ENCODE measurements around the gene MAN1B1.
A peak's percentile ranks its signal among the peaks of the same experiment; 100 is the strongest.

The MAN1B1 gene

GRCh38 chr9:137111788-137112563 lies 25.2 kb downstream of the MAN1B1 start:
- H3K4me2 ChIP-seq (ENCODE audit: low read length): no peak overlapping the region
- no peak for DNase-seq
- H3K18ac ChIP-seq (ENCODE audit: low read length): no peak overlapping the region
- H3K79me1 ChIP-seq (ENCODE audit: low read length): no peaks in the 10 kb centered on the region
- H4K91ac ChIP-seq (ENCODE audit: low read depth, low read length): no peak overlapping the region
- H2BK12ac ChIP-seq (ENCODE audit: low read length): no peak overlapping the region
- H2BK120ac ChIP-seq (ENCODE audit: insufficient read depth, low read length, poor library complexity): no peak overlapping the region
- H3K27ac ChIP-seq (ENCODE audit: low read depth, low read length): no peak overlapping the region
- H3K14ac ChIP-seq (ENCODE audit: low read length): no peak overlapping the region
- H2AFZ ChIP-seq (ENCODE audit: insufficient read depth, low read length, poor library complexity): no peak overlapping the region
- no peaks in the 10 kb centered on the region for H3K79me2 ChIP-seq (ENCODE audit: control insufficient read depth, insufficient read depth, low read length, poor library complexity)
- H2BK5ac ChIP-seq (ENCODE audit: low read depth, low read length, poor library complexity): no peak overlapping the region
- no peak overlapping the region for H3K9ac ChIP-seq (ENCODE audit: low read length)
- H3K36me3 ChIP-seq (ENCODE audit: control insufficient read depth in 1 of 2, insufficient read depth in 2 of 2, low read length in 2 of 2): peaks cover 26 to 31% of the 10 kb centered on the region in 2 experiments
- no CpG with 5 or more reads among the region's 35 CpGs for WGBS (ENCODE audit: extremely low coverage, insufficient coverage, insufficient read length)
- H3K4me3 ChIP-seq (ENCODE audit: low read depth, low read length): no peak overlapping the region
- H4K8ac ChIP-seq (ENCODE audit: low read depth, low read length): no peak overlapping the region
- H3K4me1 ChIP-seq (ENCODE audit: control insufficient read depth in 1 of 2, insufficient read depth in 2 of 2, low read length in 2 of 2): no peaks in the 10 kb centered on the region
- H3K23ac ChIP-seq (ENCODE audit: low read length): no peak overlapping the region
- H3K4ac ChIP-seq (ENCODE audit: low read depth, low read length): no peak overlapping the region
- no peak overlapping the region for H4K12ac ChIP-seq (ENCODE audit: low read depth, low read length)
- H3K9me3 ChIP-seq (ENCODE audit: insufficient read depth, low read depth, low read length): no peaks in the 10 kb centered on the region
- H3K27me3 ChIP-seq (ENCODE audit: insufficient read depth, low read length): peaks cover 24% of the 10 kb centered on the region
- H2AK5ac ChIP-seq (ENCODE audit: low read length): no peak overlapping the region

DNA sequence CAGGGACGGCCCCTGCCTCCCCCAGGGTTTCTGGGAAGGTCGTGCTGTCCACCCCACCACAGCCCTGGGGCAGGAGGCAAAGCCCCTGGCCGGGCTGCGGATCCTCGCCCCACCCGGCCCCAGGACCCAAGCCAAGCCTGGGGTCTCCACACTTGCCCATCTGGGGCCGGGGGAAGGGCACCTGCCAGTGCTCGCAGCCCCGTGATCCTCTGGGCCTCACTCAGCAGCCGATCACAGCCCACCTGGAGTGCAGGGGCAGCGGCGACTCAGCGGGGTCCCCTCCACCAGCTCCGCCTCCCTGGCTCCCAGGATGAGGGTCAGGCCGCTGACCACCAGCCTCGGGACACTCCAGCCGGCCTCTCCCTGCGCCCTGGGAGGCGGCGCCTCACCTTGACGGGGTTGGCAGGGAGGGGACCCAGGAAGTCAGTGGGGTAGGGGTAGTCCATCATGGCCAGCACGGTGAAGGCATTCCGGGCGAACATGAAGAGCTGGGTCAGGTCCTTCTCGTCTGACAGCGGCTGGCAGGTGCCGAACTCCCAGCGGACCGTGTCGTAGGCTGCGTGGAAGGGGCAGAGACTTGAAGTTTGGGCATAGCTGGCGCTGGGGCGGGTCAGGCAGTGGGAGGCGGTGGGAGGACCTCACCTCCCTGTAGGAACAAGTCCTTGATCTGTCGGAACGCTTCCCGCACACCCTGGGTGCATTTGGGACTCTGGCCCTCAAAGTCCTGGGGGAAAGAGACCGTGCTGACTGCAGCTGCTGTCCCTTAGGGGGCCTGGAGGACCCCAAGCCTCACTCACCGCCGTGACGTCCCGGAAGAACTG lies 26.0 kb downstream of the MAN1B1 start:
- H3K4ac ChIP-seq (ENCODE audit: low read depth, low read length): no peak overlapping the region
- WGBS (ENCODE audit: extremely low coverage, insufficient coverage, insufficient read length): no CpG with 5 or more reads among the region's 42 CpGs
- H4K12ac ChIP-seq (ENCODE audit: low read depth, low read length): no peak overlapping the region
- H3K14ac ChIP-seq (ENCODE audit: low read length): no peak overlapping the region
- no peak overlapping the region for H3K4me3 ChIP-seq (ENCODE audit: low read depth, low read length)
- H4K91ac ChIP-seq (ENCODE audit: low read depth, low read length): no peak overlapping the region
- no peaks in the 10 kb centered on the region for H3K79me1 ChIP-seq (ENCODE audit: low read length)
- DNase-seq: no peak
- no peak overlapping the region for H4K8ac ChIP-seq (ENCODE audit: low read depth, low read length)
- H3K9ac ChIP-seq (ENCODE audit: low read length): no peak overlapping the region
- no peak overlapping the region for H2AFZ ChIP-seq (ENCODE audit: insufficient read depth, low read length, poor library complexity)
- H2BK12ac ChIP-seq (ENCODE audit: low read length): no peak overlapping the region
- no peak overlapping the region for H2BK120ac ChIP-seq (ENCODE audit: insufficient read depth, low read length, poor library complexity)
- H3K4me2 ChIP-seq (ENCODE audit: low read length): no peak overlapping the region
- no peak overlapping the region for H2BK5ac ChIP-seq (ENCODE audit: low read depth, low read length, poor library complexity)
- H3K79me2 ChIP-seq (ENCODE audit: control insufficient read depth, insufficient read depth, low read length, poor library complexity): no peaks in the 10 kb centered on the region
- no peak overlapping the region for H3K18ac ChIP-seq (ENCODE audit: low read length)
- no peak overlapping the region for H2AK5ac ChIP-seq (ENCODE audit: low read length)
- H3K27ac ChIP-seq (ENCODE audit: low read depth, low read length): no peak overlapping the region
- H3K9me3 ChIP-seq (ENCODE audit: insufficient read depth, low read depth, low read length): no peaks in the 10 kb centered on the region
- H3K4me1 ChIP-seq (ENCODE audit: control insufficient read depth in 1 of 2, insufficient read depth in 2 of 2, low read length in 2 of 2): no peaks in the 10 kb centered on the region
- peaks cover 24% of the 10 kb centered on the region for H3K27me3 ChIP-seq (ENCODE audit: insufficient read depth, low read length)
- no peak overlapping the region for H3K23ac ChIP-seq (ENCODE audit: low read length)
- peaks cover 18 to 23% of the 10 kb centered on the region in 2 experiments for H3K36me3 ChIP-seq (ENCODE audit: control insufficient read depth in 1 of 2, insufficient read depth in 2 of 2, low read length in 2 of 2)

- peak in 1 of 2 donors; percentile 30 for DNase-seq
- no peak overlapping the region for H4K12ac ChIP-seq (ENCODE audit: low read depth, low read length)
- no peak overlapping the region for H3K18ac ChIP-seq (ENCODE audit: low read length)
- peaks cover 24% of the 10 kb centered on the region for H3K27me3 ChIP-seq (ENCODE audit: insufficient read depth, low read length)
- no peaks in the 10 kb centered on the region for H3K79me1 ChIP-seq (ENCODE audit: low read length)
- H3K14ac ChIP-seq (ENCODE audit: low read length): no peak overlapping the region
- H3K4me1 ChIP-seq (ENCODE audit: control insufficient read depth in 1 of 2, insufficient read depth in 2 of 2, low read length in 2 of 2): no peaks in the 10 kb centered on the region
- H3K36me3 ChIP-seq (ENCODE audit: control insufficient read depth in 1 of 2, insufficient read depth in 2 of 2, low read length in 2 of 2): peaks cover 11 to 15% of the 10 kb centered on the region in 2 experiments
- H2BK12ac ChIP-seq (ENCODE audit: low read length): no peak overlapping the region
- H2BK120ac ChIP-seq (ENCODE audit: insufficient read depth, low read length, poor library complexity): no peak overlapping the region
- no peak overlapping the region for H3K4ac ChIP-seq (ENCODE audit: low read depth, low read length)
- no peak overlapping the region for H2BK5ac ChIP-seq (ENCODE audit: low read depth, low read length, poor library complexity)
- H3K27ac ChIP-seq (ENCODE audit: low read depth, low read length): no peak overlapping the region
- no peak overlapping the region for H3K23ac ChIP-seq (ENCODE audit: low read length)
- H3K4me2 ChIP-seq (ENCODE audit: low read length): no peak overlapping the region
- no peak overlapping the region for H3K9ac ChIP-seq (ENCODE audit: low read length)
- H4K91ac ChIP-seq (ENCODE audit: low read depth, low read length): no peak overlapping the region
- no peak overlapping the region for H2AK5ac ChIP-seq (ENCODE audit: low read length)
- no CpG with 5 or more reads among the region's 66 CpGs for WGBS (ENCODE audit: extremely low coverage, insufficient coverage, insufficient read length)
- H3K79me2 ChIP-seq (ENCODE audit: control insufficient read depth, insufficient read depth, low read length, poor library complexity): no peaks in the 10 kb centered on the region
- H2AFZ ChIP-seq (ENCODE audit: insufficient read depth, low read length, poor library complexity): no peak overlapping the region
- H3K4me3 ChIP-seq (ENCODE audit: low read depth, low read length): no peak overlapping the region
- H4K8ac ChIP-seq (ENCODE audit: low read depth, low read length): no peak overlapping the region
- no peaks in the 10 kb centered on the region for H3K9me3 ChIP-seq (ENCODE audit: insufficient read depth, low read depth, low read length)
Observed at GRCh38 chr9:137113385-137114159, 26.8 kb downstream of the MAN1B1 start.

GRCh38 chr9:137114220-137114612 lies 27.4 kb downstream of the MAN1B1 start:
- Histone ChIP-seq H3K4me3 (ENCODE audit: low read depth, low read length) (no peak overlapping the region), H4K8ac (ENCODE audit: low read depth, low read length) (no peak overlapping the region), H3K79me1 (ENCODE audit: low read length) (no peaks in the 10 kb centered on the region), H3K36me3 (ENCODE audit: control insufficient read depth in 1 of 2, insufficient read depth in 2 of 2, low read length in 2 of 2) (peaks cover 5 to 9% of the 10 kb centered on the region in 2 experiments), H4K91ac (ENCODE audit: low read depth, low read length) (no peak overlapping the region), H2BK5ac (ENCODE audit: low read depth, low read length, poor library complexity) (no peak overlapping the region), H4K12ac (ENCODE audit: low read depth, low read length) (no peak overlapping the region), H3K14ac (ENCODE audit: low read length) (no peak overlapping the region), H2AFZ (ENCODE audit: insufficient read depth, low read length, poor library complexity) (no peak overlapping the region), H3K23ac (ENCODE audit: low read length) (no peak overlapping the region), H3K9ac (ENCODE audit: low read length) (no peak overlapping the region), H3K9me3 (ENCODE audit: insufficient read depth, low read depth, low read length) (no peaks in the 10 kb centered on the region), H3K4me2 (ENCODE audit: low read length) (peak overlapping the region; percentile 59), H3K79me2 (ENCODE audit: control insufficient read depth, insufficient read depth, low read length, poor library complexity) (no peaks in the 10 kb centered on the region), H3K27ac (ENCODE audit: low read depth, low read length) (no peak overlapping the region), H2AK5ac (ENCODE audit: low read length) (no peak overlapping the region), H2BK120ac (ENCODE audit: insufficient read depth, low read length, poor library complexity) (no peak overlapping the region), H2BK12ac (ENCODE audit: low read length) (no peak overlapping the region), H3K4me1 (ENCODE audit: control insufficient read depth in 1 of 2, insufficient read depth in 2 of 2, low read length in 2 of 2) (no peaks in the 10 kb centered on the region), H3K4ac (ENCODE audit: low read depth, low read length) (no peak overlapping the region), H3K27me3 (ENCODE audit: insufficient read depth, low read length) (peaks cover 24% of the 10 kb centered on the region), H3K18ac (ENCODE audit: low read length) (no peak overlapping the region)
- no CpG with 5 or more reads among the region's 45 CpGs for WGBS (ENCODE audit: extremely low coverage, insufficient coverage, insufficient read length)
- DNase-seq: no peak

Measured in trophoblast cell (in vitro differentiated cells and primary cell).